H1 (cell line): Measurements from ENCODE around the gene SLC38A8. TPM values are rescaled to one million over a fixed set of nuclear protein-coding genes. Genes with fewer than 3 reads are reported as not detected.

ENCODE experiments used
- CTCF ChIA-PET: fragments of 300-600 bp; sonication (Branson Sonifier 250); formaldehyde crosslinking; loops from one replicate; lab custom pipeline; 2021; ENCODE audit not compliant: partially characterized antibody; lab: Charles Lee
- POLR2A ChIA-PET: fragments of 300-600 bp; sonication (Branson Sonifier 250); formaldehyde crosslinking; loops from one replicate; lab custom pipeline; 2021; ENCODE audit warnings: inconsistent platforms; ENCODE audit not compliant: partially characterized antibody; lab: Charles Lee
- DNase-seq, 2 experiments: peaks; one replicate each; pipeline versions ENCODE4 v3.0.0 to v3.0.0-alpha.2; 2010 to 2022; ENCODE audit warnings: low spot score in 2 of 2, low read depth in 1 of 2, mixed read lengths in 1 of 2
- FAIRE-seq: peaks from 2 replicates; lab custom pipeline; 2011; peaks lifted over from hg19 to GRCh38; lab: Jason Lieb, UNC
- H2AFZ ChIP-seq: 2 replicates; pipeline ENCODE4 v1.8.1; 2012; ENCODE audit warnings: low read length, inconsistent platforms
- H2AK5ac ChIP-seq: 2 replicates; pipeline ENCODE4 v1.6.1; 2013; ENCODE audit warnings: low read depth, low read length
- H2BK120ac ChIP-seq: replicated peaks from 2 replicates; pipeline ENCODE3; 2013; ENCODE audit warnings: low read depth, low read length, inconsistent platforms
- H2BK12ac ChIP-seq: 2 replicates; pipeline ENCODE4 v1.6.1; 2013; ENCODE audit warnings: low read depth, low read length
- H2BK15ac ChIP-seq: 2 replicates; pipeline ENCODE4 v1.6.1; 2013; ENCODE audit warnings: low read length
- H2BK20ac ChIP-seq: 2 replicates; pipeline ENCODE4 v1.6.1; 2013; ENCODE audit warnings: low read length
- H2BK5ac ChIP-seq: 2 replicates; pipeline ENCODE4 v1.6.1; 2013; ENCODE audit warnings: low read depth, low read length
- H3K14ac ChIP-seq: 2 replicates; pipeline ENCODE4 v1.6.1; 2013; ENCODE audit warnings: inconsistent platforms; ENCODE audit not compliant: insufficient read length
- H3K18ac ChIP-seq: 2 replicates; pipeline ENCODE4 v1.6.1; 2013; ENCODE audit warnings: low read length; ENCODE audit errors: extremely low read depth
- H3K23ac ChIP-seq: 2 replicates; pipeline ENCODE4 v1.6.1; 2013; ENCODE audit warnings: inconsistent platforms; ENCODE audit not compliant: insufficient read length
- H3K23me2 ChIP-seq: 2 replicates; pipeline ENCODE4 v1.6.1; 2013; ENCODE audit warnings: low read depth, low read length
- H3K27ac ChIP-seq: 2 replicates; pipeline ENCODE4 v1.6.1; 2011; ENCODE audit warnings: low read depth, low read length, inconsistent platforms
- H3K27me3 ChIP-seq, 4 experiments: replicated peaks in 1 of 4; 1 replicate in 1 of 4; 2 replicates in 3 of 4; pipeline versions ENCODE4 v1.6.1 to v1.8.1; 2011 to 2013; ENCODE audit warnings: low read length in 3 of 4, mild to moderate bottlenecking in 3 of 4, inconsistent platforms in 2 of 4, mixed read lengths in 2 of 4, moderate library complexity in 1 of 4; ENCODE audit not compliant: control insufficient read depth in 3 of 4, insufficient read depth in 3 of 4; ENCODE audit errors: extremely low read depth in 1 of 4
- H3K36me3 ChIP-seq, 4 experiments: 2 replicates each; pipeline versions ENCODE4 v1.6.1 to v1.8.1; 2011 to 2013; ENCODE audit warnings: mild to moderate bottlenecking in 4 of 4, low read length in 3 of 4, moderate library complexity in 2 of 4, control low read depth in 1 of 4, inconsistent platforms in 1 of 4; ENCODE audit not compliant: insufficient read depth in 4 of 4, control insufficient read depth in 2 of 4
- H3K4ac ChIP-seq: replicated peaks from 2 replicates; pipeline ENCODE3; 2013; ENCODE audit warnings: low read length, low read depth, mixed read lengths, inconsistent platforms; ENCODE audit not compliant: insufficient read length
- H3K4me1 ChIP-seq, 4 experiments: replicated peaks in 1 of 4; 1 replicate in 1 of 4; 2 replicates in 3 of 4; pipeline versions ENCODE4 v1.6.1 to v1.8.1; 2011 to 2013; ENCODE audit warnings: low read length in 3 of 4, inconsistent platforms in 2 of 4, mixed read lengths in 1 of 4; ENCODE audit not compliant: insufficient read depth in 4 of 4, control insufficient read depth in 3 of 4
- H3K4me2 ChIP-seq, 2 experiments: 2 replicates each; pipeline versions ENCODE4 v1.6.1 to v1.8.1; 2011 to 2013; ENCODE audit warnings: low read depth in 2 of 2, low read length in 2 of 2, control low read depth in 1 of 2, inconsistent platforms in 1 of 2, mild to moderate bottlenecking in 1 of 2; ENCODE audit not compliant: insufficient read depth in 1 of 2
- H3K4me3 ChIP-seq, 4 experiments: fragments of 200-600, 300-600 bp in 1 of 4; sonication (generic), shearing (Covaris generic), sonication (Bioruptor Twin) in 1 of 4; 2 replicates each; pipeline versions ENCODE4 v1.5.1 to v1.8.1; 2011 to 2016; ENCODE audit warnings: low read length in 4 of 4, low read depth in 3 of 4, control low read depth in 2 of 4, inconsistent platforms in 2 of 4, mild to moderate bottlenecking in 2 of 4, mixed read lengths in 1 of 4, moderate library complexity in 1 of 4; ENCODE audit not compliant: insufficient read depth in 2 of 4; ENCODE audit errors: extremely low read depth in 1 of 4
- H3K56ac ChIP-seq: replicated peaks from 2 replicates; pipeline ENCODE3; 2013; ENCODE audit warnings: low read depth, mild to moderate bottlenecking, mixed read lengths, low read length, inconsistent platforms; ENCODE audit not compliant: insufficient read length
- H3K79me1 ChIP-seq: 2 replicates; pipeline ENCODE4 v1.6.1; 2013; ENCODE audit warnings: low read depth, low read length, control low read depth
- H3K79me2 ChIP-seq, 2 experiments: 2 replicates each; pipeline versions ENCODE4 v1.6.1 to v1.8.1; 2012 to 2013; ENCODE audit warnings: low read length in 2 of 2, mild to moderate bottlenecking in 2 of 2, inconsistent platforms in 1 of 2; ENCODE audit not compliant: insufficient read depth in 2 of 2, control insufficient read depth in 1 of 2
- H3K9ac ChIP-seq, 4 experiments: replicated peaks in 1 of 4; 1 replicate in 1 of 4; 2 replicates in 3 of 4; pipeline versions ENCODE4 v1.6.1 to v1.8.1; 2011 to 2013; ENCODE audit warnings: low read depth in 3 of 4, low read length in 3 of 4, control low read depth in 2 of 4, mild to moderate bottlenecking in 2 of 4, moderate library complexity in 2 of 4, inconsistent platforms in 1 of 4; ENCODE audit errors: extremely low read depth in 1 of 4
- H3K9me3 ChIP-seq, 2 experiments: 2 replicates each; pipeline versions ENCODE4 v1.6.1 to v1.8.1; 2012 to 2013; ENCODE audit warnings: mild to moderate bottlenecking in 2 of 2, moderate library complexity in 2 of 2, control low read depth in 1 of 2, inconsistent platforms in 1 of 2, low read depth in 1 of 2, low read length in 1 of 2, mixed read lengths in 1 of 2; ENCODE audit not compliant: insufficient read depth in 2 of 2
- H4K20me1 ChIP-seq, 2 experiments: replicated peaks in 1 of 2; 2 replicates each; pipeline versions ENCODE3 to v1.8.1; 2011 to 2013; ENCODE audit warnings: inconsistent platforms in 2 of 2, low read length in 2 of 2, mild to moderate bottlenecking in 1 of 2; ENCODE audit not compliant: insufficient read depth in 2 of 2, control insufficient read depth in 1 of 2
- H4K5ac ChIP-seq: 2 replicates; pipeline ENCODE4 v1.6.1; 2013; ENCODE audit warnings: low read length, low read depth, mixed read lengths, inconsistent platforms; ENCODE audit not compliant: insufficient read length
- H4K8ac ChIP-seq: 2 replicates; pipeline ENCODE4 v1.8.0; 2013; ENCODE audit warnings: mild to moderate bottlenecking, moderate library complexity, low read length, inconsistent platforms; ENCODE audit not compliant: insufficient read depth; ENCODE audit errors: extremely low read depth
- H4K91ac ChIP-seq: replicated peaks from 2 replicates; pipeline ENCODE3; 2013; ENCODE audit warnings: low read length, mixed read lengths, inconsistent platforms; ENCODE audit not compliant: insufficient read length
- ASH2L ChIP-seq: fragments of 200-600, 300-600 bp; sonication (generic); IDR thresholded peaks from one replicate; pipeline ENCODE4 v1.7.1; 2017; ENCODE audit warnings: low read length
- CBX8 ChIP-seq: fragments of 300-800, 300-1000 bp; sonication (generic); IDR thresholded peaks from 2 replicates; pipeline ENCODE4 v1.7.1; 2016; ENCODE audit warnings: low read depth, low read length, borderline replicate concordance
- CEBPB ChIP-seq: IDR thresholded peaks from 2 replicates; pipeline ENCODE4 v1.6.1; 2012; ENCODE audit warnings: low read depth, low read length
- CHD1 ChIP-seq: IDR thresholded peaks from 2 replicates; pipeline ENCODE4 v1.6.1; 2012; ENCODE audit warnings: low read depth, low read length, improper control_type of control experiment
- CREB1 ChIP-seq: IDR thresholded peaks from 2 replicates; pipeline ENCODE4 v1.6.1; 2012; ENCODE audit warnings: inconsistent platforms
- FOSL1 ChIP-seq: IDR thresholded peaks from 2 replicates; pipeline ENCODE4 v1.6.1; 2011; ENCODE audit warnings: mild to moderate bottlenecking, low read depth, low read length, moderate library complexity; ENCODE audit not compliant: insufficient read depth
- GABPA ChIP-seq: IDR thresholded peaks from 2 replicates; pipeline ENCODE4 v1.6.1; 2011; ENCODE audit warnings: mild to moderate bottlenecking, low read length, moderate library complexity, borderline replicate concordance; ENCODE audit not compliant: insufficient read depth
- HDAC2 ChIP-seq, 2 experiments: fragments of 300-600 bp in 1 of 2; sonication (generic) in 1 of 2; IDR thresholded peaks; 2 replicates each; pipeline ENCODE4 v1.6.1; 2011 to 2012; ENCODE audit warnings: low read depth in 2 of 2, low read length in 2 of 2, mild to moderate bottlenecking in 2 of 2, moderate library complexity in 2 of 2, borderline replicate concordance in 1 of 2, inconsistent platforms in 1 of 2
- POLR2AphosphoS5 ChIP-seq: IDR thresholded peaks from 2 replicates; pipeline ENCODE4 v1.6.1; 2011; ENCODE audit warnings: low read depth, low read length
- RBBP5 ChIP-seq: IDR thresholded peaks from 2 replicates; pipeline ENCODE4 v1.7.1; 2012; ENCODE audit warnings: low read depth, mild to moderate bottlenecking, inconsistent platforms, low read length, moderate library complexity, borderline replicate concordance
- SIX5 ChIP-seq: IDR thresholded peaks from 2 replicates; pipeline ENCODE4 v1.6.1; 2011; ENCODE audit warnings: mild to moderate bottlenecking, low read depth, low read length
- TBP ChIP-seq: IDR thresholded peaks from 2 replicates; pipeline ENCODE4 v1.6.1; 2011; ENCODE audit warnings: low read depth, low read length, improper control_type of control experiment
- TCF12 ChIP-seq: IDR thresholded peaks from 2 replicates; pipeline ENCODE4 v1.6.1; 2011; ENCODE audit warnings: low read depth, mild to moderate bottlenecking, low read length
- TEAD4 ChIP-seq: IDR thresholded peaks from 2 replicates; pipeline ENCODE4 v1.6.1; 2012; ENCODE audit warnings: low read depth, low read length, inconsistent platforms, mixed read lengths
- YY1 ChIP-seq: IDR thresholded peaks from 2 replicates; pipeline ENCODE4 v1.6.1; 2011; ENCODE audit warnings: low read depth, mild to moderate bottlenecking, low read length
- ZNF274 ChIP-seq: IDR thresholded peaks from 2 replicates; pipeline ENCODE4 v1.7.0; 2012; ENCODE audit warnings: low read length, borderline replicate concordance; ENCODE audit errors: extremely low read depth
- WGBS, 2 experiments: shearing (Covaris generic) in 1 of 2; methylation state at CpG; one replicate each; pipeline versions ENCODE4 v1.1.6 to v1.1.7; 2013 to 2015; ENCODE audit warnings: low lambda C conversion rate in 2 of 2, mixed read lengths in 2 of 2, inconsistent platforms in 1 of 2, low coverage in 1 of 2, missing lambda C conversion rate in 1 of 2; ENCODE audit not compliant: insufficient replicate concordance in 2 of 2, insufficient coverage in 1 of 2, insufficient read length in 1 of 2; ENCODE audit errors: extremely low coverage in 1 of 2, missing lambda C conversion rate in 1 of 2; 5-methylcytosine and 5-hydroxymethylcytosine counted together
- polyA plus RNA-seq, 7 experiments: library from polyadenylated mRNA; depleted of rRNA in 3 of 7; stranded (reverse) in 5 of 7; unstranded in 2 of 7; fragments of >200 nt in 5 of 7; fragments of 200-250 nt in 2 of 7; gene quantifications; 1 replicate in 5 of 7; 2 replicates in 1 of 7; 4 replicates in 1 of 7; pipeline versions ENCODE4 v1.2.1 to v1.2.3, GENCODE V29; 2011 to 2013; ENCODE audit warnings: missing spikeins in 2 of 7, mixed read lengths in 2 of 7
- total RNA-seq: library from RNA; stranded (reverse); fragmentation: NEBNext Ultra II Directional; extraction: Animal tissue kit (Norgen Biotek cat#: 25700); gene quantifications from 2 replicates; pipeline ENCODE4 v1.2.1, GENCODE V29; 2021

Gene SLC38A8
- total and polyA plus RNA-seq, 2 of the 8 experiments (the other 6 are each of a cell fraction or from before 2014, with no cell fraction given): 0.08 TPM; not detected in 1

GRCh38 chr16:83994703-83995102 lies 47.9 kb downstream of the SLC38A8 start:
- H3K36me3 ChIP-seq: no peaks in the 10 kb centered on the region; a peak in 1 of 8 replicates
- no peak overlapping the region for H3K4me2 ChIP-seq
- H3K23me2 ChIP-seq: no peaks in the 10 kb centered on the region
- H3K79me1 ChIP-seq: no peaks in the 10 kb centered on the region
- H3K27me3 ChIP-seq: no peaks in the 10 kb centered on the region
- no peak overlapping the region for H2BK120ac ChIP-seq
- no peak overlapping the region for H3K18ac ChIP-seq
- no peak overlapping the region for H4K5ac ChIP-seq
- DNase-seq (no peak), FAIRE-seq (no peak)
- H2BK20ac ChIP-seq: no peak overlapping the region
- peak overlapping the region; percentile 32 for H3K4ac ChIP-seq
- no peak overlapping the region for H2AFZ ChIP-seq
- no peak overlapping the region for H2BK15ac ChIP-seq
- H3K14ac ChIP-seq: no peak overlapping the region
- peaks cover 2 to 12% (median 7%) of the 10 kb centered on the region in 4 experiments; a peak in 5 of 7 replicates for H3K4me1 ChIP-seq
- no peak overlapping the region for H4K8ac ChIP-seq
- 90% methylated on average over 13 of the region's 13 CpGs; no CpG with 5 or more reads in 1 of the 2 experiments for WGBS, 2 experiments
- no peaks in the 10 kb centered on the region; a peak in 1 of 4 replicates for H3K9me3 ChIP-seq
- no peak overlapping the region for H3K56ac ChIP-seq
- ChIA-PET POLR2A (interaction anchor here (1.0 to 1.6 kb wide), 4 partner anchors 12 to 191 kb away, joined by 3 to 4 read pairs (median 4); no protein-coding TSS in a partner anchor), CTCF (interaction anchor here (0.7 to 6.0 kb wide), 15 partner anchors 11 to 516 kb away, joined by 3 to 42 read pairs (median 4); partner anchors contain the start of gene SLC38A8)
- no peak overlapping the region for H2BK5ac ChIP-seq
- H3K27ac ChIP-seq: no peak overlapping the region
- H2AK5ac ChIP-seq: no peak overlapping the region
- H3K9ac ChIP-seq: no peak overlapping the region
- H4K91ac ChIP-seq: peak overlapping the region; percentile 35
- no peak overlapping the region for H2BK12ac ChIP-seq
- peaks cover 0 to 2% of the 10 kb centered on the region in 2 experiments for H4K20me1 ChIP-seq
- H3K4me3 ChIP-seq: no peak overlapping the region
- no peak overlapping the region for H3K23ac ChIP-seq
- no peaks in the 10 kb centered on the region for H3K79me2 ChIP-seq
- TF ChIP-seq RBBP5 (no peak), ASH2L (no peak), TBP (no peak), CEBPB (no peak), CBX8 (no peak), ZNF274 (no peak), TEAD4 (no peak), GABPA (no peak), TCF12 (no peak), POLR2AphosphoS5 (no peak), CHD1 (no peak), SIX5 (no peak), YY1 (no peak), HDAC2 (IDR thresholded peaks at IDR 0.05; ENCODE audit: borderline replicate concordance in 1 of 2, low read depth in 2 of 2, low read length in 2 of 2) (no peak), CREB1 (no peak), FOSL1 (no peak)
